22Rv1 (cell line): ENCODE data around the gene TRAF7.

Experiments
- ZFX ChIP-seq: fragments of 450-650 bp; IDR thresholded peaks from 2 replicates; pipeline ENCODE4 v1.6.1; 2017; ENCODE audit warnings: antibody characterized with exemption, borderline replicate concordance
- TF ChIP-seq, protein P1 (sequence below): fragments of 450-650 bp; IDR thresholded peaks from 2 replicates; pipeline ENCODE4 v1.5.1; 2017; ENCODE audit warnings: mild to moderate bottlenecking

DNA sequence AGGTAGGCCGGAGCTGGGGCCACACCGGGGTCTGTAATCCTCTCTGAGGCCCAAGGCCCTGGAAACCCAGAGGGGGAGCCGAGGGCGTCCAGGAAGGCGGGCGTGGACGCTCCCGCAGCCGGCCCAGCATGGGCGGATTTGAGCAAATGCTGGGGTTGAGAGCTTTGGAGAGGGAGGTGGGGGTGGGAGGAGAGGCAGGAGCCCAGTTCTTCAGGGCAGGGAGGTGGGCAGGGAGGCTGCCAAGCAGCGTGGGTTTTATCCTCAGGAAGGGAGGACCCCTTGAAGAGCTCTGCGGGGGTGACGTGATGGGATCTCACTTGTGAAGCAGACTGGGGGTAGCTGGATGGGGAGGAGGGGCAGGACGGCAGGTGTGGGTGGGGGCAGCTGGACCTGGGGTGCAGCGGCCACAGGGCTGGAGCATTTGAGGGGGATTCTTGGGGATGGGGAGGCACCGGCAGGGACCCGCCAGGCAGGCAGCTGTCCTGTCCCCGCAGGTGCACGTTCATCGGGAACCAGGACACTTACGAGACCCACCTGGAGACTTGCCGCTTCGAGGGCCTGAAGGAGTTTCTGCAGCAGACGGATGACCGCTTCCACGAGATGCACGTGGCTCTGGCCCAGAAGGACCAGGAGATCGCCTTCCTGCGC, 17.2 kb downstream of the TRAF7 start:
- TF ChIP-seq, protein P1, sequence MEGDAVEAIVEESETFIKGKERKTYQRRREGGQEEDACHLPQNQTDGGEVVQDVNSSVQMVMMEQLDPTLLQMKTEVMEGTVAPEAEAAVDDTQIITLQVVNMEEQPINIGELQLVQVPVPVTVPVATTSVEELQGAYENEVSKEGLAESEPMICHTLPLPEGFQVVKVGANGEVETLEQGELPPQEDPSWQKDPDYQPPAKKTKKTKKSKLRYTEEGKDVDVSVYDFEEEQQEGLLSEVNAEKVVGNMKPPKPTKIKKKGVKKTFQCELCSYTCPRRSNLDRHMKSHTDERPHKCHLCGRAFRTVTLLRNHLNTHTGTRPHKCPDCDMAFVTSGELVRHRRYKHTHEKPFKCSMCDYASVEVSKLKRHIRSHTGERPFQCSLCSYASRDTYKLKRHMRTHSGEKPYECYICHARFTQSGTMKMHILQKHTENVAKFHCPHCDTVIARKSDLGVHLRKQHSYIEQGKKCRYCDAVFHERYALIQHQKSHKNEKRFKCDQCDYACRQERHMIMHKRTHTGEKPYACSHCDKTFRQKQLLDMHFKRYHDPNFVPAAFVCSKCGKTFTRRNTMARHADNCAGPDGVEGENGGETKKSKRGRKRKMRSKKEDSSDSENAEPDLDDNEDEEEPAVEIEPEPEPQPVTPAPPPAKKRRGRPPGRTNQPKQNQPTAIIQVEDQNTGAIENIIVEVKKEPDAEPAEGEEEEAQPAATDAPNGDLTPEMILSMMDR, result no peak
- TF ChIP-seq ZFX, result no peak
